ENCODE results near the gene KRT78.

KRT78 gene

GRCh38 chr12:52833922-52834726, 14.7 kb downstream of the KRT78 start, which contains the start of gene KRT79:
KRT79 (minus strand) TSS chr12:52834311; CDS start chr12:52834260, 51 bp downstream.
- ChIA-PET CTCF (no interaction called here), POLR2A (no interaction called here)
- DNase-seq (ENCODE audit: extremely low spot score): no peak
- TF ChIP-seq ELF4 (IDR thresholded peaks at IDR 0.05): no peak
- no peak for TF ChIP-seq PKNOX1 (IDR thresholded peaks at IDR 0.05)
- no peak for TF ChIP-seq FOXK2 (IDR thresholded peaks at IDR 0.05)
- TF ChIP-seq FOXM1 (IDR thresholded peaks at IDR 0.05; ENCODE audit: borderline replicate concordance): no peak
- TF ChIP-seq L3MBTL2 (conservative IDR thresholded peaks at IDR 0.05): no peak
- TF ChIP-seq ARNT (IDR thresholded peaks at IDR 0.05): no peak

- ChIA-PET CTCF (interaction anchor here (0.6 kb wide), 1 partner anchor 57 kb away, joined by 3 read pairs; no protein-coding TSS in a partner anchor), POLR2A (no interaction called here)
- TF ChIP-seq TARDBP (IDR thresholded peaks at IDR 0.05): no peak
- no peak for TF ChIP-seq NFRKB (IDR thresholded peaks at IDR 0.05)
- no peak for TF ChIP-seq SUZ12 (IDR thresholded peaks at IDR 0.05)
- TF ChIP-seq HDGF (IDR thresholded peaks at IDR 0.05; ENCODE audit: borderline replicate concordance): no peak
- no peak for TF ChIP-seq L3MBTL2 (conservative IDR thresholded peaks at IDR 0.05)
- TF ChIP-seq FOXM1 (IDR thresholded peaks at IDR 0.05; ENCODE audit: borderline replicate concordance): no peak
- TF ChIP-seq SP1 (IDR thresholded peaks at IDR 0.05): no peak
- no peak for TF ChIP-seq ELF4 (IDR thresholded peaks at IDR 0.05)
- no peak for TF ChIP-seq ARNT (IDR thresholded peaks at IDR 0.05)
- DNase-seq (ENCODE audit: extremely low spot score): no peak
Measured at GRCh38 chr12:52832985-52833905, 15.5 kb downstream of the KRT78 start.

- ChIA-PET CTCF (no interaction called here), POLR2A (no interaction called here)
- DNase-seq (ENCODE audit: extremely low spot score): no peak
- no peak for TF ChIP-seq SP1 (IDR thresholded peaks at IDR 0.05)
- TF ChIP-seq SUZ12 (IDR thresholded peaks at IDR 0.05): no peak
- no peak for TF ChIP-seq BHLHE40 (IDR thresholded peaks at IDR 0.05; ENCODE audit: borderline replicate concordance)
- TF ChIP-seq TARDBP (IDR thresholded peaks at IDR 0.05): no peak
- no peak for TF ChIP-seq ARNT (IDR thresholded peaks at IDR 0.05)
- no peak for TF ChIP-seq FOXA1 (IDR thresholded peaks at IDR 0.05)
- no peak for TF ChIP-seq CTBP1 (IDR thresholded peaks at IDR 0.05; ENCODE audit: borderline replicate concordance)
- no peak for TF ChIP-seq ZNF384 (IDR thresholded peaks at IDR 0.05)
- no peak for TF ChIP-seq FOXK2 (IDR thresholded peaks at IDR 0.05)
- no peak for TF ChIP-seq FOXM1 (IDR thresholded peaks at IDR 0.05; ENCODE audit: borderline replicate concordance)
- TF ChIP-seq PKNOX1 (IDR thresholded peaks at IDR 0.05): no peak
- TF ChIP-seq LEF1 (IDR thresholded peaks at IDR 0.05; ENCODE audit: borderline replicate concordance): no peak
- TF ChIP-seq HDGF (IDR thresholded peaks at IDR 0.05; ENCODE audit: borderline replicate concordance): no peak
- no peak for TF ChIP-seq ELF4 (IDR thresholded peaks at IDR 0.05)
- no peak for TF ChIP-seq L3MBTL2 (conservative IDR thresholded peaks at IDR 0.05)
- TF ChIP-seq NFRKB (IDR thresholded peaks at IDR 0.05): no peak
Measured at GRCh38 chr12:52832451-52832850, 16.3 kb downstream of the KRT78 start.

- DNase-seq (ENCODE audit: extremely low spot score): no peak
- TF ChIP-seq PKNOX1 (IDR thresholded peaks at IDR 0.05): no peak
- TF ChIP-seq SP1 (IDR thresholded peaks at IDR 0.05): no peak
- CTCF ChIA-PET: interaction anchor here (0.7 to 0.8 kb wide), 2 partner anchors 34 to 39 kb away, joined by 3 to 4 read pairs; no protein-coding TSS in a partner anchor
- POLR2A ChIA-PET: no interaction called here
Measured at GRCh38 chr12:52831251-52831650, 17.5 kb downstream of the KRT78 start.

GRCh38 chr12:52829986-52830770, 18.6 kb downstream of the KRT78 start:
- CTCF ChIA-PET: interaction anchor here (0.5 kb wide), 1 partner anchor 873 kb away, joined by 4 read pairs; no protein-coding TSS in a partner anchor
- POLR2A ChIA-PET: no interaction called here
- DNase-seq (ENCODE audit: extremely low spot score): no peak
- TF ChIP-seq ZNF384 (IDR thresholded peaks at IDR 0.05) (no peak), ARNT (IDR thresholded peaks at IDR 0.05) (no peak), L3MBTL2 (conservative IDR thresholded peaks at IDR 0.05) (no peak), TARDBP (IDR thresholded peaks at IDR 0.05) (no peak)

- ChIA-PET POLR2A (no interaction called here), CTCF (no interaction called here)
- TF ChIP-seq TARDBP (IDR thresholded peaks at IDR 0.05) (no peak), NFRKB (IDR thresholded peaks at IDR 0.05) (no peak), BHLHE40 (IDR thresholded peaks at IDR 0.05; ENCODE audit: borderline replicate concordance) (no peak), CTBP1 (IDR thresholded peaks at IDR 0.05; ENCODE audit: borderline replicate concordance) (no peak), ELF4 (IDR thresholded peaks at IDR 0.05) (no peak), ARNT (IDR thresholded peaks at IDR 0.05) (no peak), FOXM1 (IDR thresholded peaks at IDR 0.05; ENCODE audit: borderline replicate concordance) (no peak), HDGF (IDR thresholded peaks at IDR 0.05; ENCODE audit: borderline replicate concordance) (no peak), SP1 (IDR thresholded peaks at IDR 0.05) (no peak), FOXK2 (IDR thresholded peaks at IDR 0.05) (no peak), LEF1 (IDR thresholded peaks at IDR 0.05; ENCODE audit: borderline replicate concordance) (no peak), PKNOX1 (IDR thresholded peaks at IDR 0.05) (no peak), L3MBTL2 (conservative IDR thresholded peaks at IDR 0.05) (no peak), ZNF384 (IDR thresholded peaks at IDR 0.05) (no peak), FOXA1 (IDR thresholded peaks at IDR 0.05) (no peak), SUZ12 (IDR thresholded peaks at IDR 0.05) (no peak)
- no peak for DNase-seq (ENCODE audit: extremely low spot score)
Measured at GRCh38 chr12:52828591-52829021, 20.2 kb downstream of the KRT78 start.
